Endothelial cell of umbilical vein (primary cell): ENCODE data around the gene SGK1. TPM values are rescaled to one million over a fixed set of nuclear protein-coding genes. Genes with fewer than 3 reads are reported as not detected.

Experiments used
- BruUV-seq: library from RNA; stranded (reverse); fragments of 400-500 nt; replicated peaks from 2 replicates; lab custom pipeline; 2021; lab: Mats Ljungman, UMichigan
- CTCF ChIA-PET: fragments of 300-600, 350-600 bp; sonication (Branson Sonifier 250); formaldehyde crosslinking; loops from one replicate; lab custom pipeline; 2021; ENCODE audit warnings: antibody characterized with exemption, inconsistent platforms; lab: Charles Lee
- POLR2A ChIA-PET: fragments of 300-600, 350-600 bp; sonication (Branson Sonifier 250); formaldehyde crosslinking; loops from one replicate; lab custom pipeline; 2021; ENCODE audit warnings: antibody characterized with exemption, inconsistent platforms; lab: Charles Lee
- DNase-seq: peaks from one replicate; pipeline ENCODE4 v3.0.0-alpha.2; 2011; ENCODE audit warnings: low read depth, low spot score
- FAIRE-seq: peaks from 2 replicates; lab custom pipeline; 2011; peaks lifted over from hg19 to GRCh38; lab: Jason Lieb, UNC
- H2AFZ ChIP-seq: 2 replicates; pipeline ENCODE4 v1.6.0; 2012; ENCODE audit warnings: low read depth, low read length, control low read depth, inconsistent platforms
- H3K27ac ChIP-seq: 2 replicates; pipeline ENCODE4 v1.5.1; 2011; ENCODE audit warnings: low read depth, mild to moderate bottlenecking, control low read depth, low read length, moderate library complexity; ENCODE audit not compliant: insufficient read depth
- H3K27me3 ChIP-seq, 2 experiments: 2 replicates each; pipeline versions ENCODE4 v1.6.0 to v1.6.1; 2011; ENCODE audit warnings: low read length in 2 of 2, mixed read lengths in 1 of 2; ENCODE audit not compliant: control insufficient read depth in 2 of 2, insufficient read depth in 2 of 2
- H3K36me3 ChIP-seq, 2 experiments: 2 replicates in 1 of 2; 3 replicates in 1 of 2; pipeline ENCODE4 v1.5.1; 2011; ENCODE audit warnings: low read length in 2 of 2, mild to moderate bottlenecking in 1 of 2, moderate library complexity in 1 of 2; ENCODE audit not compliant: control insufficient read depth in 2 of 2, insufficient read depth in 2 of 2; ENCODE audit errors: extremely low read depth in 1 of 2
- H3K4me1 ChIP-seq: 3 replicates; pipeline ENCODE4 v1.5.1; 2011; ENCODE audit warnings: mild to moderate bottlenecking, low read length; ENCODE audit not compliant: control insufficient read depth, insufficient read depth; ENCODE audit errors: extremely low read depth
- H3K4me2 ChIP-seq: 2 replicates; pipeline ENCODE4 v1.6.1; 2011; ENCODE audit warnings: low read length, control low read depth, mixed read lengths; ENCODE audit not compliant: insufficient read depth
- H3K4me3 ChIP-seq, 3 experiments: fragments of 200-600 bp in 1 of 3; sonication (generic), shearing (Covaris generic) in 1 of 3; replicated peaks in 1 of 3; 2 replicates each; pipeline ENCODE4 v1.5.1; 2011 to 2016; ENCODE audit warnings: control low read depth in 3 of 3, low read length in 3 of 3, mild to moderate bottlenecking in 2 of 3, inconsistent platforms in 1 of 3, low read depth in 1 of 3, moderate library complexity in 1 of 3; ENCODE audit not compliant: insufficient read depth in 1 of 3
- H3K79me2 ChIP-seq: 2 replicates; pipeline ENCODE4 v1.6.0; 2012; ENCODE audit warnings: low read length, inconsistent platforms; ENCODE audit not compliant: control insufficient read depth, insufficient read depth
- H3K9ac ChIP-seq: replicated peaks from 2 replicates; pipeline ENCODE3; 2011; ENCODE audit warnings: low read length, control low read depth; ENCODE audit not compliant: insufficient read depth; ENCODE audit errors: extremely low read depth
- H3K9me1 ChIP-seq: replicated peaks from 3 replicates; pipeline ENCODE4 v1.6.0; 2011; ENCODE audit warnings: mild to moderate bottlenecking, low read length; ENCODE audit not compliant: control insufficient read depth, insufficient read depth; ENCODE audit errors: extremely low read depth
- H3K9me3 ChIP-seq: replicated peaks from 2 replicates; pipeline ENCODE4 v1.5.1; 2012; ENCODE audit warnings: low read length, inconsistent platforms; ENCODE audit not compliant: control insufficient read depth, insufficient read depth
- H4K20me1 ChIP-seq: replicated peaks from 2 replicates; pipeline ENCODE3; 2011; ENCODE audit warnings: mild to moderate bottlenecking, low read length; ENCODE audit not compliant: control insufficient read depth, insufficient read depth; ENCODE audit errors: extremely low read depth
- CTCF ChIP-seq, 2 donors: IDR thresholded peaks; 1 replicate in 1 of 2; 2 replicates in 1 of 2; pipeline ENCODE4 v1.5.1; 2011; ENCODE audit warnings: low read length in 2 of 2, mild to moderate bottlenecking in 2 of 2, moderate library complexity in 2 of 2, control low read depth in 1 of 2, inconsistent platforms in 1 of 2, low read depth in 1 of 2; ENCODE audit not compliant: insufficient read depth in 1 of 2; ENCODE audit errors: extremely low read depth in 1 of 2
- EZH2 ChIP-seq: IDR thresholded peaks from 2 replicates; pipeline ENCODE4 v1.6.1; 2012; ENCODE audit warnings: borderline replicate concordance, low read depth, mild to moderate bottlenecking, moderate library complexity, low read length, inconsistent platforms; ENCODE audit not compliant: severe bottlenecking
- FOS ChIP-seq: IDR thresholded peaks from 2 replicates; pipeline ENCODE4 v1.6.1; 2011; ENCODE audit warnings: mild to moderate bottlenecking, low read length, moderate library complexity, borderline replicate concordance; ENCODE audit not compliant: insufficient read depth
- GATA2 ChIP-seq: IDR thresholded peaks from 2 replicates; pipeline ENCODE4 v1.7.0; 2011; ENCODE audit warnings: low read depth, mild to moderate bottlenecking, moderate library complexity, mixed read lengths, low read length; ENCODE audit not compliant: insufficient read length, insufficient read depth
- JUN ChIP-seq: IDR thresholded peaks from 2 replicates; pipeline ENCODE4 v1.6.1; 2011; ENCODE audit warnings: borderline replicate concordance, low read depth; ENCODE audit not compliant: insufficient read length, insufficient read depth
- MAX ChIP-seq: IDR thresholded peaks from 2 replicates; pipeline ENCODE4 v1.6.1; 2011; ENCODE audit not compliant: insufficient read depth, insufficient read length
- MYC ChIP-seq: IDR thresholded peaks from one replicate; pipeline ENCODE4 v1.6.1; 2011; ENCODE audit warnings: mild to moderate bottlenecking, low read depth, low read length
- POLR2A ChIP-seq: IDR thresholded peaks from 2 replicates; pipeline ENCODE4 v1.6.1; 2012; ENCODE audit warnings: low read depth, mild to moderate bottlenecking, control low read depth, low read length
- POLR2AphosphoS5 ChIP-seq: IDR thresholded peaks from 2 replicates; pipeline ENCODE4 v1.6.1; 2012; ENCODE audit warnings: low read depth, mild to moderate bottlenecking, control low read depth, low read length, moderate library complexity; ENCODE audit not compliant: insufficient read depth
- dilution Hi-C: fragments of 300-500 bp; cut with MboI; formaldehyde crosslinking; loops from one replicate; pipeline ENCODE4 v1.15.0; 2019; ENCODE audit warnings: low sequenced_read_pairs; ENCODE audit not compliant: extremely low pct_ligation_motif_present
- intact Hi-C: fragments of 100-400 bp; cut with micrococcal nuclease; formaldehyde crosslinking; loops from one replicate; pipeline ENCODE4 v1.10.0; 2022
- polyA plus RNA-seq, 4 experiments: library from polyadenylated mRNA; depleted of rRNA in 3 of 4; stranded (reverse) in 3 of 4; unstranded in 1 of 4; fragments of >200 nt; gene quantifications; 2 replicates each; pipeline versions ENCODE4 v1.2.1 to v1.2.3, GENCODE V29; 2011 to 2012; ENCODE audit warnings: missing spikeins in 1 of 4
- total RNA-seq: library from RNA; stranded (reverse); gene quantifications from 2 replicates; pipeline ENCODE4 v1.2.3, GENCODE V29; 2021

SGK1 gene
- total and polyA plus RNA-seq, 2 donors (not counting 3 experiments of a cell fraction or from before 2014, with no cell fraction given), result 121 to 128 TPM

DNA sequence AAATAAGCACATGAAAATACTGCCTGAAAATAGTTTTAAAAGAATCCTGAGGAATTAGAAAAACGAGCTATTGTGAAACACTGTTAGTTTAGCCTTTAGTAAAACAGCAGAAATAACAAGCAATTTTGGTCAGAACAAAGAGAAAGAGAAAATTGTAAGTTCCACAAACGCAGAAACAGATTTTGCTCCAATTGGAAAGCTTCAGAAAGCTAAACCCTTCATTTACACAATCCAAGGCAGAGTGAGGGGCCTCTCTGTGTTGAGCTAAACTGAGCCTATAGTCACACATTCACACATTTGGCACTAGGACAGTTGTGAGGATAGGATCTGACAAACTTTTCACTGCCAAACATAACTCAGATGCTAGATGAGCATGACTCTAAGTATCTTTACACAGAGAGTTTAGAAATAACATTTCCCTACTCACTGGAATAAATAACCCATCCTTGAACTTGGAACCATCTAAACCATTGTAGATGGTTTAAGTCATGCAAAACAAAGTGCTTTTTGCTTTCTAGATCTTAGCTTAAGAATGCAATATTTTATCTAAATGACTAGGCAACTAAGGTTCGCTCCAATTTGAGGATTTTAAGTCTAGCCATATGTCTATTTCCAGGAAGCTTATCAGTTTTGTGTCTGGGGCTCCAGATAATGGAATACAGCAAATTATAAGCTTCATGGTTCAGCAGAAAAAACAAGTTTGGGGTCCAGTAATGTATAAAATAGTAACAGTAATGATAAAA, 122.6 kb downstream of the SGK1 start:
- Histone ChIP-seq H3K27me3 (no peaks in the 10 kb centered on the region), H4K20me1 (no peaks in the 10 kb centered on the region), H3K4me3 (no peak overlapping the region), H3K79me2 (no peaks in the 10 kb centered on the region), H3K4me1 (no peaks in the 10 kb centered on the region), H2AFZ (peak overlapping the region; percentile 65), H3K9me1 (no peaks in the 10 kb centered on the region), H3K9me3 (no peaks in the 10 kb centered on the region), H3K4me2 (no peak overlapping the region), H3K36me3 (no peaks in the 10 kb centered on the region), H3K9ac (no peak overlapping the region), H3K27ac (no peak overlapping the region)
- CTCF ChIA-PET, result interaction anchor here (0.8 to 2.8 kb wide), 7 partner anchors 10 to 446 kb away, joined by 3 to 11 read pairs (median 4); no protein-coding TSS in a partner anchor
- TF ChIP-seq MYC, result no peak
- FAIRE-seq (no peak), DNase-seq (no peak)
- no TSS peak for BruUV-seq
- dilution Hi-C loops, result no loop called here
- POLR2A ChIA-PET, result no interaction called here
- intact Hi-C loops, result no loop called here

- Histone ChIP-seq H3K4me1 (no peaks in the 10 kb centered on the region), H3K36me3 (no peaks in the 10 kb centered on the region), H3K79me2 (no peaks in the 10 kb centered on the region), H3K9me1 (no peaks in the 10 kb centered on the region), H3K9ac (no peak overlapping the region), H3K27me3 (no peaks in the 10 kb centered on the region), H3K4me3 (no peak overlapping the region), H3K9me3 (no peaks in the 10 kb centered on the region), H4K20me1 (no peaks in the 10 kb centered on the region), H3K27ac (no peak overlapping the region), H3K4me2 (no peak overlapping the region), H2AFZ (no peak overlapping the region)
- BruUV-seq, result no TSS peak
- intact Hi-C loops (no loop called here), dilution Hi-C loops (no loop called here)
- TF ChIP-seq FOS (no peak), MAX (no peak), POLR2AphosphoS5 (no peak), EZH2 (no peak), MYC (no peak), CTCF (IDR thresholded peaks at IDR 0.05; ENCODE audit: extremely low read depth in 1 of 2, insufficient read depth in 1 of 2, low read depth in 1 of 2, low read length in 2 of 2) (no peak), POLR2A (no peak), JUN (no peak), GATA2 (no peak)
- DNase-seq (no peak), FAIRE-seq (no peak)
- CTCF ChIA-PET, result interaction anchor here (1.0 to 2.8 kb wide), 4 partner anchors 10 to 447 kb away, joined by 3 to 11 read pairs (median 6); no protein-coding TSS in a partner anchor
- POLR2A ChIA-PET, result no interaction called here
Measured at GRCh38 chr6:134193536-134194498, 124.1 kb downstream of the SGK1 start.
